Bone marrow (tissue), 2 donors: ENCODE data around the gene VAT1L.

Experiments
- DNase-seq, 2 donors: peaks; one replicate each; lab custom pipeline; 2025; lab: John Stamatoyannopoulos, UW

The VAT1L gene

GRCh38 chr16:77788181-77789084, at the start of gene VAT1L:
VAT1L (plus strand) TSS chr16:77788564; CDS start chr16:77788683, 119 bp downstream.
- peak in 1 of 2 donors; percentile 17 for DNase-seq

GRCh38 chr16:77738706-77739558, 49.4 kb upstream of the VAT1L start:
- no peak for DNase-seq

GRCh38 chr16:77739559-77739892, 48.8 kb upstream of the VAT1L start:
- DNase-seq: no peak

GRCh38 chr16:77744141-77744540, 44.2 kb upstream of the VAT1L start:
- no peak for DNase-seq

- no peak for DNase-seq
Observed at GRCh38 chr16:77745972-77746371, 42.4 kb upstream of the VAT1L start.

GRCh38 chr16:77748421-77749005, 39.9 kb upstream of the VAT1L start:
- DNase-seq: no peak

- no peak for DNase-seq
Observed at GRCh38 chr16:77749415-77749814, 38.9 kb upstream of the VAT1L start.

- no peak for DNase-seq
Observed at GRCh38 chr16:77758046-77758445, 30.3 kb upstream of the VAT1L start.

- DNase-seq: no peak
Observed at GRCh38 chr16:77758508-77758907, 29.9 kb upstream of the VAT1L start.

GRCh38 chr16:77759201-77759600, 29.2 kb upstream of the VAT1L start:
- DNase-seq: no peak

GRCh38 chr16:77759821-77760220, 28.5 kb upstream of the VAT1L start:
- no peak for DNase-seq

GRCh38 chr16:77760800-77761199, 27.6 kb upstream of the VAT1L start:
- no peak for DNase-seq

GRCh38 chr16:77761204-77761603, 27.2 kb upstream of the VAT1L start:
- DNase-seq: no peak

- DNase-seq: no peak
Observed at GRCh38 chr16:77762262-77762661, 26.1 kb upstream of the VAT1L start.

GRCh38 chr16:77763994-77764393, 24.4 kb upstream of the VAT1L start:
- no peak for DNase-seq

GRCh38 chr16:77767211-77767610, 21.2 kb upstream of the VAT1L start:
- no peak for DNase-seq

- DNase-seq: no peak
Observed at GRCh38 chr16:77767826-77768225, 20.5 kb upstream of the VAT1L start.

GRCh38 chr16:77775911-77776909, 12.2 kb upstream of the VAT1L start:
- no peak for DNase-seq

GRCh38 chr16:77777745-77778144, 10.6 kb upstream of the VAT1L start:
- no peak for DNase-seq

- DNase-seq: no peak
Observed at GRCh38 chr16:77780378-77780837, 8.0 kb upstream of the VAT1L start.

GRCh38 chr16:77781091-77781490, 7.3 kb upstream of the VAT1L start:
- no peak for DNase-seq
